ENCODE results near the gene SMAD6.

The SMAD6 gene

DNA sequence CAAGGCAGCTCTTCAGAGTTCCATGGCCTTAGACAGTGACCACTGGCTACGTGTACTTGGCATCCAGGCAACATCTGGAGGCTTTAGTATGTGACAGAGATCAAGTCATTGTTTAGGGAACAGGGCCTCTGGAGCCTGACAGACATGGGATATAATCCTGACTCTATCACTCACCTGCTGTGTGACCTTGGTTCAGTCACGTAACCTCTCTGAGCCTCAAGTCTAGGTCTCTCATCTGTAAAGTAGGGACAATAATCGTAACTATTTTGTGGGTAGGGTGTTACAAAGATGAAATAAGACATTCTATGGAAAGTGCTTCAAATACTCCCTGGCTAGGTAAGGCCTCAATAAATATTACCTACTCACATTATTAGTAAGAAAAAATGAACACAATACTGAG, 114.2 kb downstream of the SMAD6 start:
- no peak for DNase-seq
- Histone ChIP-seq H3K4me2 (ENCODE audit: low read depth, low read length) (no peak overlapping the region), H3K9me2 (replicated peaks; ENCODE audit: insufficient read depth, low read length) (no peaks in the 10 kb centered on the region), H2AFZ (ENCODE audit: low read length) (no peak overlapping the region), H3K4me3 (ENCODE audit: low read length) (no peak overlapping the region), H3K27ac (ENCODE audit: low read length) (no peak overlapping the region), H3K79me2 (ENCODE audit: low read length) (no peaks in the 10 kb centered on the region), H3K4me1 (ENCODE audit: low read length) (no peaks in the 10 kb centered on the region), H3K9ac (ENCODE audit: low read length) (no peak overlapping the region), H3F3A (ENCODE audit: insufficient read depth, low read length) (no peaks in the 10 kb centered on the region), H3K36me3 (replicated peaks; ENCODE audit: insufficient read depth, low read length) (no peaks in the 10 kb centered on the region), H4K20me1 (ENCODE audit: insufficient read depth, low read length) (no peaks in the 10 kb centered on the region), H3K9me3 (replicated peaks; ENCODE audit: insufficient read depth, low read length) (no peaks in the 10 kb centered on the region), H3K27me3 (replicated peaks; ENCODE audit: insufficient read depth, low read length) (no peaks in the 10 kb centered on the region)
- TF ChIP-seq EZH2phosphoT487 (IDR thresholded peaks at IDR 0.05; ENCODE audit: low read length) (no peak), CTCF (IDR thresholded peaks at IDR 0.05; ENCODE audit: low read length) (no peak), EZH2 (optimal IDR thresholded peaks at IDR 0.05; ENCODE audit: low read depth, low read length) (no peak)

DNA sequence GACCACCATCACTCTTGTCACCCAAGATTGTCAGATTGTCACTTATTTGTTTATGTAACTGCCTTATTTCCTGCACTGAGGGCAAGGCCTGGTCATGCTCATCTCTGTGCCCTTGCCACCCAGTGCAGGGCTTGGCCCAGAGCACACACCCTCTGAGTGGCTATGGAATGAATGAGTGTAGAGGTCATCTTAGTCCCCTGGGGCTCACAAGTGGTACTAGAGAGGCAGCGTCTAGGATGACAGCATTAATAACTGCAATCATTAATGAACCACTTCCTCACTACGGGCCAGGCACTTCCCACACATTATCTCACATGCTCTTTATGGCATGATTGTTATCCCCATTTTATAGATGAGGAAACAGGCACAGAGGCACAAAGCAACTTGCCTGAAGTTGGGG, 117.0 kb downstream of the SMAD6 start:
- H3K9ac ChIP-seq (ENCODE audit: low read length): no peak overlapping the region
- no peak overlapping the region for H3K4me3 ChIP-seq (ENCODE audit: low read length)
- H2AFZ ChIP-seq (ENCODE audit: low read length): no peak overlapping the region
- no peak for DNase-seq
- H3K27me3 ChIP-seq (replicated peaks; ENCODE audit: insufficient read depth, low read length): no peaks in the 10 kb centered on the region
- no peaks in the 10 kb centered on the region for H3K36me3 ChIP-seq (replicated peaks; ENCODE audit: insufficient read depth, low read length)
- no peaks in the 10 kb centered on the region for H3K9me2 ChIP-seq (replicated peaks; ENCODE audit: insufficient read depth, low read length)
- H3F3A ChIP-seq (ENCODE audit: insufficient read depth, low read length): no peaks in the 10 kb centered on the region
- H3K4me1 ChIP-seq (ENCODE audit: low read length): no peaks in the 10 kb centered on the region
- no peak overlapping the region for H3K27ac ChIP-seq (ENCODE audit: low read length)
- H4K20me1 ChIP-seq (ENCODE audit: insufficient read depth, low read length): no peaks in the 10 kb centered on the region
- TF ChIP-seq CTCF (IDR thresholded peaks at IDR 0.05; ENCODE audit: low read length) (no peak), EZH2 (optimal IDR thresholded peaks at IDR 0.05; ENCODE audit: low read depth, low read length) (no peak), EZH2phosphoT487 (IDR thresholded peaks at IDR 0.05; ENCODE audit: low read length) (no peak)
- H3K9me3 ChIP-seq (replicated peaks; ENCODE audit: insufficient read depth, low read length): no peaks in the 10 kb centered on the region
- H3K79me2 ChIP-seq (ENCODE audit: low read length): no peaks in the 10 kb centered on the region
- no peak overlapping the region for H3K4me2 ChIP-seq (ENCODE audit: low read depth, low read length)

DNA sequence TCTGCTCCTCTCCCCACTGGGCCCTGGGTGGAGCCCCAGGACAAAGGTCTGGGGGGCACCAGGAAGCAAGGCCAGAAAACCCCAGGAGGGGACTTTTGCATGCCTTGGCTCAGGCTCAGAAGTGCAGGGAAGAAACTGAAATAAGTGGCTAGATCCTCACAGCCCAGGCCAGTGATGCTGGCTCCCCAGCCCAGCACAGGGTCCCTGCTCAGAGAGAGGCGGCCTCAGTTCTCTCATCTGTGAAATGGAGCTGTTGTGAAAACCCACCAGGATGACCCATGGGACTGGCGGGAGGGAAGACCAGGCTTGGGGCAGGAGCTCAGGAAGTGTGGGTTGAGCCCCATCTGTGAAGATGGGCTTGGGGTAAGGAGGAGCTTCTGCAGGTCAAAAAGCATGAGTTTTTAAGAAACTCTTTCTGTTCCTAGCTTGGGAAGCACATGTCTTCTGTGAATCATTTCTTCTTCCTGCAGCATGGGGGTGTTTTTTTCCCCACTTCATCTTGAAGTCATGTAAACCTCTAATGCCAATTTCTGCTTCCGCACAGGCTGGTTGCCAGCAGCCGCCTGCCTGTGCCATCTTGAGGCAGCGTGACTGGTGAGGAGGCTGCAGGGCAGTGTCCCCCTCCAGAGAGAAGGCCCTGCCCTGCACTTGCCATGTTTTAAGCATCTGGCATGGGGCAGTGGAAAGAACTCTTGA, 118.6 kb downstream of the SMAD6 start:
- H3F3A ChIP-seq (ENCODE audit: insufficient read depth, low read length): no peaks in the 10 kb centered on the region
- no peak overlapping the region for H3K27ac ChIP-seq (ENCODE audit: low read length)
- H3K9me3 ChIP-seq (replicated peaks; ENCODE audit: insufficient read depth, low read length): no peaks in the 10 kb centered on the region
- no peak for DNase-seq
- no peak overlapping the region for H2AFZ ChIP-seq (ENCODE audit: low read length)
- no peaks in the 10 kb centered on the region for H3K4me1 ChIP-seq (ENCODE audit: low read length)
- no peaks in the 10 kb centered on the region for H3K79me2 ChIP-seq (ENCODE audit: low read length)
- H3K9ac ChIP-seq (ENCODE audit: low read length): no peak overlapping the region
- H3K36me3 ChIP-seq (replicated peaks; ENCODE audit: insufficient read depth, low read length): no peaks in the 10 kb centered on the region
- no peak for TF ChIP-seq CTCF (IDR thresholded peaks at IDR 0.05; ENCODE audit: low read length)
- no peak for TF ChIP-seq EZH2phosphoT487 (IDR thresholded peaks at IDR 0.05; ENCODE audit: low read length)
- TF ChIP-seq EZH2 (optimal IDR thresholded peaks at IDR 0.05; ENCODE audit: low read depth, low read length): no peak
- H3K4me2 ChIP-seq (ENCODE audit: low read depth, low read length): no peak overlapping the region
- H4K20me1 ChIP-seq (ENCODE audit: insufficient read depth, low read length): no peaks in the 10 kb centered on the region
- no peak overlapping the region for H3K4me3 ChIP-seq (ENCODE audit: low read length)
- no peaks in the 10 kb centered on the region for H3K9me2 ChIP-seq (replicated peaks; ENCODE audit: insufficient read depth, low read length)
- no peaks in the 10 kb centered on the region for H3K27me3 ChIP-seq (replicated peaks; ENCODE audit: insufficient read depth, low read length)

All from MM.1S (cell line).